Transverse colon (tissue), 4 donors: ENCODE results near the gene GNG12. TPM values are rescaled to one million over a fixed set of nuclear protein-coding genes. Genes with fewer than 3 reads are reported as not detected.

Experiments
- DNase-seq: peaks from one replicate; pipeline ENCODE4 v3.0.0-alpha.2; 2019
- H3K27ac ChIP-seq, 4 donors: fragments of 200-600 bp; sonication (generic); 2 replicates each; pipeline ENCODE4 v1.5.1; 2016 to 2018; ENCODE audit warnings: inconsistent platforms in 4 of 4
- H3K27me3 ChIP-seq: fragments of 200-600 bp; sonication (generic); 2 replicates; pipeline ENCODE4 v1.5.1; 2017; ENCODE audit warnings: inconsistent platforms
- H3K36me3 ChIP-seq, 4 donors: fragments of 200-600 bp; sonication (generic); 2 replicates each; pipeline ENCODE4 v1.5.1; 2017 to 2019; ENCODE audit warnings: inconsistent platforms in 4 of 4
- H3K4me1 ChIP-seq, 4 donors: fragments of 200-600 bp; sonication (generic); 2 replicates each; pipeline ENCODE4 v1.5.1; 2017 to 2020; ENCODE audit warnings: inconsistent platforms in 4 of 4
- H3K4me3 ChIP-seq, 4 donors: fragments of 200-600 bp; sonication (generic); 1 replicate in 1 of 4; 2 replicates in 3 of 4; pipeline versions ENCODE4 v1.5.1 to v1.6.1; 2017 to 2019; ENCODE audit warnings: inconsistent platforms in 4 of 4
- H3K9me3 ChIP-seq, 2 donors: fragments of 200-600 bp; sonication (generic); 2 replicates each; pipeline ENCODE4 v1.5.1; 2017 to 2019; ENCODE audit warnings: inconsistent platforms in 2 of 2
- EP300 ChIP-seq: sonication (generic); formaldehyde crosslinking; IDR thresholded peaks from one replicate; pipeline ENCODE4 v1.6.1; 2017; ENCODE audit warnings: antibody characterized with exemption, low read depth
- POLR2A ChIP-seq: fragments of 450-650 bp; IDR thresholded peaks from one replicate; pipeline ENCODE4 v1.6.1; 2016; ENCODE audit warnings: antibody characterized with exemption, mild to moderate bottlenecking, moderate library complexity
- POLR2AphosphoS5 ChIP-seq, 3 donors: sonication (generic); formaldehyde crosslinking; IDR thresholded peaks; one replicate each; pipeline ENCODE4 v1.6.1; 2016; ENCODE audit warnings: antibody characterized with exemption in 3 of 3
- WGBS, 2 donors: methylation state at CpG; one replicate each; pipeline ENCODE4 v1.1.5; 2018; ENCODE audit warnings: low coverage in 1 of 2; 5-methylcytosine and 5-hydroxymethylcytosine counted together
- in situ Hi-C, 4 donors: fragments of 200-750 bp; cut with MboI; loops; one replicate each; pipeline versions ENCODE4 v1.15.0 to v1.15.1; 2017; ENCODE audit warnings: low sequenced_read_pairs in 3 of 4, low pct_ligation_motif_present in 1 of 4, low pct_unique_long_range_greater_than_20kb in 1 of 4
- intact Hi-C: fragments of 100-400 bp; cut with DNase I; formaldehyde crosslinking; loops from one replicate; pipeline ENCODE4 v1.15.1; 2023; ENCODE audit warnings: low total_unique reads
- total RNA-seq, 4 donors: library from RNA; depleted of rRNA; stranded (reverse); fragments of >200 nt; gene quantifications; one replicate each; pipeline ENCODE4 v1.1.0, GENCODE V29; 2016
- TF ChIP-seq, protein P1 (sequence below), 5 experiments: fragments of 200-600 bp in 3 of 5; fragments of 450-650 bp in 2 of 5; sonication (generic) in 3 of 5; IDR thresholded peaks; 1 replicate in 2 of 5; 2 replicates in 3 of 5; pipeline ENCODE4 v1.5.1; 2016 to 2017; ENCODE audit warnings: antibody characterized with exemption in 5 of 5, inconsistent platforms in 3 of 5, mild to moderate bottlenecking in 2 of 5, moderate library complexity in 1 of 5

Gene GNG12
- total RNA-seq, 4 donors from 2014 or later: 19.1 to 180 (median 112) TPM

DNA sequence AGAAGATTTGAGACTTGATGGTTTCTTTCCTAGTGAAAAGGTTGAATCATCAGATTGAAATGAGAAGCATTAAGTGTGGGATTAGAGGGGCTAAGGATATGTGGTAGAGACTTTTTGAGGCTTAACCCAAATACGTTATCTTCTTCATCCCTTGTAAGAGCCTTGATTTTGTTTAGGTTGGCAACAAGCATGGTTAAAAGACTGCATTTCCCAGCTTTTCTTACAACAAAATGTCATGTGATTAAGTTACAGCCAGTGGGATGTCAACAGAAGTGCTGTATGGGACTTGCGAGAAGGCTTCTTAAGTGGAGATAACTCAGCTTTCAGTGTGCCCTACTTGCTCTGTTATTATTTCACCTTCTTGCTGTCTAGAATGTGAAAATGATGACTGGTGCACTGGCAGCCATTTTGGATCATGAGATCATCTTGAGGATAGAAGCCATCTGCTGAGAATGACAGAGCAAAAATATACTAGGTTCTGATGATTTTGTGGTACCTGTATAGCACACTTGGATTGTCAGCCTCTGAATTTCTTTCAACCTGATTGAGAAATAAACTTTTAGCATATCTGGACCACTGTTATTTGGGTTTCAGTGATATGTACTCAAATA is 41.3 kb upstream of the GNG12 start:
- Histone ChIP-seq H3K27me3 (no peaks in the 10 kb centered on the region), H3K9me3 (no peaks in the 10 kb centered on the region), H3K36me3 (no peaks in the 10 kb centered on the region), H3K4me3 (no peak overlapping the region), H3K27ac (no peak overlapping the region), H3K4me1 (no peaks in the 10 kb centered on the region)
- 74 to 83% methylated on average over 2 of the region's 2 CpGs for WGBS, 2 donors
- no peak for DNase-seq
- no peak for TF ChIP-seq EP300
- TF ChIP-seq, protein P1, sequence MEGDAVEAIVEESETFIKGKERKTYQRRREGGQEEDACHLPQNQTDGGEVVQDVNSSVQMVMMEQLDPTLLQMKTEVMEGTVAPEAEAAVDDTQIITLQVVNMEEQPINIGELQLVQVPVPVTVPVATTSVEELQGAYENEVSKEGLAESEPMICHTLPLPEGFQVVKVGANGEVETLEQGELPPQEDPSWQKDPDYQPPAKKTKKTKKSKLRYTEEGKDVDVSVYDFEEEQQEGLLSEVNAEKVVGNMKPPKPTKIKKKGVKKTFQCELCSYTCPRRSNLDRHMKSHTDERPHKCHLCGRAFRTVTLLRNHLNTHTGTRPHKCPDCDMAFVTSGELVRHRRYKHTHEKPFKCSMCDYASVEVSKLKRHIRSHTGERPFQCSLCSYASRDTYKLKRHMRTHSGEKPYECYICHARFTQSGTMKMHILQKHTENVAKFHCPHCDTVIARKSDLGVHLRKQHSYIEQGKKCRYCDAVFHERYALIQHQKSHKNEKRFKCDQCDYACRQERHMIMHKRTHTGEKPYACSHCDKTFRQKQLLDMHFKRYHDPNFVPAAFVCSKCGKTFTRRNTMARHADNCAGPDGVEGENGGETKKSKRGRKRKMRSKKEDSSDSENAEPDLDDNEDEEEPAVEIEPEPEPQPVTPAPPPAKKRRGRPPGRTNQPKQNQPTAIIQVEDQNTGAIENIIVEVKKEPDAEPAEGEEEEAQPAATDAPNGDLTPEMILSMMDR (IDR thresholded peaks at IDR 0.05): no peak
- no peak for TF ChIP-seq POLR2A
- no peak for TF ChIP-seq POLR2AphosphoS5 (IDR thresholded peaks at IDR 0.05)
- in situ Hi-C loops: loop anchor here in 1 of 4 donors (25.0 kb wide), 1 partner anchor 463 kb away; no protein-coding TSS in a partner anchor
- intact Hi-C loops: no loop called here

GRCh38 chr1:67869233-67869632 is 36.0 kb upstream of the GNG12 start:
- in situ Hi-C loops: loop anchor here in 1 of 4 donors (25.0 kb wide), 1 partner anchor 468 kb away; no protein-coding TSS in a partner anchor
- H3K4me1 ChIP-seq: no peaks in the 10 kb centered on the region

GRCh38 chr1:67863637-67864036 is 30.4 kb upstream of the GNG12 start:
- Histone ChIP-seq H3K27me3 (no peaks in the 10 kb centered on the region), H3K9me3 (no peaks in the 10 kb centered on the region), H3K36me3 (no peaks in the 10 kb centered on the region), H3K4me1 (no peaks in the 10 kb centered on the region), H3K4me3 (no peak overlapping the region), H3K27ac (no peak overlapping the region)
- TF ChIP-seq POLR2AphosphoS5 (IDR thresholded peaks at IDR 0.05) (no peak), POLR2A (no peak), EP300 (no peak)
- TF ChIP-seq, protein P1 (IDR thresholded peaks at IDR 0.05): no peak
- in situ Hi-C loops (loop anchor here in 2 of 4 donors (5.0 to 25.0 kb wide), 2 partner anchors 244 to 474 kb away; no protein-coding TSS in a partner anchor), intact Hi-C loops (no loop called here)
- no peak for DNase-seq
- 92% methylated on average over 2 of the region's 2 CpGs; no CpG with 5 or more reads in 1 of the 2 donors for whole genome bisulfite sequencing, 2 donors

More at GRCh38 chr1:67869233-67869632, 36.0 kb upstream of the GNG12 start:
- Histone ChIP-seq H3K27ac (no peak overlapping the region), H3K36me3 (no peaks in the 10 kb centered on the region), H3K27me3 (no peaks in the 10 kb centered on the region), H3K9me3 (no peaks in the 10 kb centered on the region), H3K4me3 (no peak overlapping the region)
- WGBS, 2 donors: 69 to 82% methylated on average over 1 of the region's 1 CpG
- DNase-seq: no peak
- intact Hi-C loops: no loop called here
- no peak for TF ChIP-seq EP300
- TF ChIP-seq, protein P1 (IDR thresholded peaks at IDR 0.05): no peak
- TF ChIP-seq POLR2AphosphoS5 (IDR thresholded peaks at IDR 0.05): no peak
- TF ChIP-seq POLR2A: no peak

GRCh38 chr1:67862685-67863084 is 29.4 kb upstream of the GNG12 start:
- no peaks in the 10 kb centered on the region for H3K4me1 ChIP-seq
- DNase-seq: no peak
- no peaks in the 10 kb centered on the region for H3K27me3 ChIP-seq
- intact Hi-C loops: no loop called here
- no peak overlapping the region for H3K27ac ChIP-seq
- 92 to 98% methylated on average over 1 of the region's 1 CpG for WGBS, 2 donors
- H3K4me3 ChIP-seq: no peak overlapping the region
- H3K9me3 ChIP-seq: no peaks in the 10 kb centered on the region
- no peaks in the 10 kb centered on the region for H3K36me3 ChIP-seq
- in situ Hi-C loops: loop anchor here in 2 of 4 donors (5.0 to 25.0 kb wide), 2 partner anchors 245 to 475 kb away; no protein-coding TSS in a partner anchor
- TF ChIP-seq, protein P1 (IDR thresholded peaks at IDR 0.05): no peak
- TF ChIP-seq POLR2A (no peak), POLR2AphosphoS5 (IDR thresholded peaks at IDR 0.05) (no peak), EP300 (no peak)
